HG03439 (cell line): ENCODE data around the gene IDE.
"Not testable (repeated sequence)": the region's sequence is repeated elsewhere in the genome, so short reads cannot be mapped to it uniquely, and the experiment has no call there.

Experiments
- ATAC-seq: cut with Tn5 transposase; IDR thresholded peaks from one replicate; pipeline ENCODE4 v1.9.1; 2021; ENCODE audit warnings: mild to moderate bottlenecking, moderate library complexity; ENCODE audit not compliant: unreplicated experiment

The IDE gene

DNA sequence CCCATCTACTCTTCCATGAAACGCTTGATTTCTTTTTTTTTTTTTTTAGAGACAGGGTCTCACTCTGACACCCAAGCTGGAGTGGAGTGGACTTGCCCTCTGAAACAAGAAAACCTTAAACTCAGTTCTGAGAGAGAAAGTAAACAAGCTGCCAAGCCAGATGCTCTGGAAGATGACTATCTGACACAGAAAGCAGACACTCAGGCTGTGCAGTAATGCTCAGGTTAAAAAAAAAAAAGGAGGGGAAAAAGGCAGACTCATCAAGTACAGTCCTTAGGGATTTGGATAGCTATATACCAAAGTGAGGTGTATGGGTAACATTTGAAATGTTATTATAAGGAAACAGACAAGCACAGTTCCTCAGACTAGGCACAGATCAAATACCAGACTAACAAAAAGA, 80.5 kb downstream of the IDE start:
- no peak for ATAC-seq

DNA sequence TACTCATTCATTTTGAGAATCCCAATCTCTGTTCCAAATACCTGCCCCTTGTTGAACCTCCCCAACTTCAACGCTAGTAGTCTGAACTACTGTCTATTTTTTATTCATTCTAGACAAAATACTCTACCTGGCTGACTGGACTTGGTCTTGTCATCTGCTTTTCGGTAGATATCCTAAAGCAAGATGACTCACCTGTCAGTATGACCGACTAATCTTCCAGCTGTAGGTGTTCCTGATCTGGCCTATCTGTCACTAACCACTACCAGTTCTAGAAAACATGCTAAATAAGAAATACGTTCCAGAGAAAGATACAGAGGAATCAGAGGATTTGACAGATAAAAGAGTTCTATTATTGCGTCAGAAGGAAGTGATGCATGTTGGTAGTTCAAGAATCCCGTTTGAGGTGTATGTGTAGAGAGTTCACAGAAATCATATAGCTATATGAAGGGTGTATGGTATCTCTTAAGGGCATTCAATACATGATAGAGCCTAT, 81.1 kb downstream of the IDE start:
- no peak for ATAC-seq

DNA sequence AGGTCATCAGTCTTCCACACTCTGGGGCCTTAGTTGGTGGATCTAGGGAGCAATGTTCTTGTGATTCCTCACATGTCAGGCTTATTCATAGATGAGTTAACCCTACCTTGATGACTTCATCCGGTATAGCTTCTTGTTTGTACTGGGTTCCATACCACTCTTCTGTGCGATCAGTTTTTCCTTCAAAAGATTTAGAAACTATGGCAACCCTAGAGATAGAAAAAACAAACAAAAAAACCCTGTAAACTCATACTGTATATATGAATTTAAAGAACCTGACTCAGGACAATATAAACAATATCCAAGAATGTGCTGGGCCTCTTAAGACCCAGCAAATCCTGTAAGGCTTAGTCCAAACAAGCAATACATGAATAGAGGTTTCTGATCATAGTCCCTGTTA, 83.5 kb downstream of the IDE start:
- ATAC-seq, result no peak

- no peak for ATAC-seq
Observed at GRCh38 chr10:92486637-92487036, 87.3 kb downstream of the IDE start.

- ATAC-seq, result no peak
Observed at GRCh38 chr10:92483539-92483938, 90.4 kb downstream of the IDE start.

GRCh38 chr10:92480413-92480812, 93.5 kb downstream of the IDE start:
- ATAC-seq, result no peak

DNA sequence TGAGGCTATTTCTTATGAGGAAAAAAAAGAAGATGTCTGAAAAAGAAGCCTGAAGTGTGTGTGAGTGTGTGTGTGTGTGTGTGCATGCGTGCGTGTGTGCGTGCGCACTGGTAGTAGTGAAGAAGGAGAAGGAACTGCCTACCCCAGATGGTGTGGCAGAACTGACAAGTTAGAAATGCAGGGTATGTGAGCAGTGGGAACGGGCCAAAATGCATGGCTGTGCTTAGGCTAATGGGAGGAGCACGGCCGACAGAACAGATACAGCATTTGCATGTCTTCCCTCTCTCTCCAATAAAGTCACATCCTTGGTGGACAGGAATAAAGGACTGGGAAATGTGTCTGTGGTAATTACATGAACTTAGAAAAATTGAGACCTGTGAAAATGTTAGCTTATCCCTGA, 94.3 kb downstream of the IDE start:
- no peak for ATAC-seq

DNA sequence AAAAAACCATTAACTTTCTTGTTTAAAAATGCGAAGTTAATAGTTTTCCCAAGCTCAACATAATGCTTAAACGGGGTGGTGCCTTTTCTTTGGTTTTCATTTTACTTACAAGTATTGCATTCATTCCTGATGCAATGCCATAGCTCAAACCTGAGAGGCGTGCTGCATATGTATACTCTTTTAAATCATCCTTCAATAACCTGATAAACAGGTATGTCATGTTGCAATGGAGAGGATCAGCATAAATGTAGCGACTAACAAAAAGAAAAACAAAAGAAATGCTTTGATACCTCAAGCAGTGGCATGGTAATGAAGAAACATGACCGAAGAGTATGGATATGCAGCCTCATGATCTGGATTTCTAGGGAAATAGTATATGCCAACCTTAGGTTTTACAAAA, 95.4 kb downstream of the IDE start:
- ATAC-seq, result no peak

DNA sequence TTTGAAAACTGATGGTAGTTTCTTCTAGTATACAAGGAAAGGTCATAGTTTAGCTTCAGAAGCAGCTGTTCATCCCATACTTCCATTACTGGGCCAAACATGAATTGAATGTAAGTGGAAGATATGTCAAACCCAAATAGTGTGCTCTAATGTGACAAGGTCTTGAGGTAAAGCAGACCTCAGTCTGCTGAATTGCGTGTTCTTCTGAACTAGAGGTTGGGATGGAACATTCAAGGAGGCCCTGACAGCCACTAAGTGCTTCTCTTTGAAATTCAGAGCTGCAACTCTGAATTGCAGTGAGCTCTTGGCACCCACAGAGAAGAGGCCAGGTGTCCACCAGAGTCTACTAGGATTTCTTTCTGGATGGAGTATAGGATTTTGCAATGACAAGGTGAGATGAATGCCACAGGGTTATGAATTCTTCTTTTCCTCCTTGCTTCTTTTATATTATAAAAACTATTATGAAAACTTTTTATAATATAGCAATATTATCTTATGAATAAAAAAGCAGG, 98.5 kb downstream of the IDE start:
- no peak for ATAC-seq

GRCh38 chr10:92470026-92470425, 103.9 kb downstream of the IDE start:
- ATAC-seq, result no peak

DNA sequence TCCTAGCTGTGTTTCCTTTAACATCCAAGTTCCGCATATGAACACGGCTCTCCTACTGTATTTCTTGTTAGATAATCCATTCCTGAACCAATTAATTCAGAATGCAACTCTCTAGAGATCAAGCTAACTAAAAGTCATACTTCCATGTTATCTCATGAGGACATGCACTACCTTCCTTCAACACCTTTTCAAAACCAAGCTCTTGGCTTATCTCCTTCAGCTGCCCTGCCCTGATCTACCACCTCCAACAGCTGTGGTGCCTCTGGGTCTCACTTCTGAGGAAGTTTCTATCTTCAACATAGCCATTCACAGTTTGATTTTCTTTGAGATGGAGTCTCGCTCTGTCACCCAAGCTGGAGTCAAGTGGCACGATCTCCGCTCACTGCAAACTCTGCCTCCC, 109.5 kb downstream of the IDE start:
- no peak for ATAC-seq

DNA sequence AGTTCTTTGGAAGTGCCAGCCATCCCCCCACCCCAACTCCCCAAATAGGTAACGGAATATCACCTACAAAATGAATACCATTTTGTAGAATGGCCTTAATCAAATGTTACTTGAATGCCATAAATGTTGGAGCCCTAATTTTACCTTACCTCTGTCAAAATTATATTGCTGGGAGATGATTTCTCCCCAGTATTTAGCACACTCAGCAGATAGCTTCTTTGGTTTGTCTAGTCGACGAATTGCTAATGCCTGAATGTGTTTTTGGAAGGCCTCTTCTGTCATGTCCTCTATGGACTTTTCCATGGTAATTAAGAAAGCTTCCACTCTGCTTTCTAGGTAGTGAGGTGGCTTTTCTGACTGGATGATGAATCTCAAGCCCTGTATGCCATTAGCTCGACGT, 110.3 kb downstream of the IDE start:
- ATAC-seq, result no peak

GRCh38 chr10:92454955-92455354, 118.9 kb downstream of the IDE start:
- ATAC-seq, result not testable (repeated sequence)

- no peak for ATAC-seq
Observed at GRCh38 chr10:92452313-92452712, 121.6 kb downstream of the IDE start.

GRCh38 chr10:92451431-92451830, 122.5 kb downstream of the IDE start:
- no peak for ATAC-seq

DNA sequence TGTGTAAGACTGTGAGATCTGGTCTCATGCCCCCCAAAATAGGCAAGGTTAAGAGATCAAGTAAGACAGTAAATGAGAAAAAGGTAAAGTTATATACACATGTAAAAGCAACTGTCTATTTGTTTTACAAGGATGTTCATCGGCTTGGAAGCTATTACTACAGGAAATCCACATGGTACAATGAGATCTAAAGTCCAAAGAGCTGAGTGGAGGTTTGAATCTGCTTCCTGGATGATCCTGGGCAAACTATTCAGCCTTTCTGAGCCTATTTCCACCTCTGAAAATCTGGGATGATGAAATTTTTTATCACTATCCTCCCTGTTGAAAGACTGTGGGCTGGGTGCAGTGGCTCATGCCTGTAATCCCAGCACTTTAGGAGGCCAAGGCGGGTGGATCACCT, 123.0 kb downstream of the IDE start:
- no peak for ATAC-seq

DNA sequence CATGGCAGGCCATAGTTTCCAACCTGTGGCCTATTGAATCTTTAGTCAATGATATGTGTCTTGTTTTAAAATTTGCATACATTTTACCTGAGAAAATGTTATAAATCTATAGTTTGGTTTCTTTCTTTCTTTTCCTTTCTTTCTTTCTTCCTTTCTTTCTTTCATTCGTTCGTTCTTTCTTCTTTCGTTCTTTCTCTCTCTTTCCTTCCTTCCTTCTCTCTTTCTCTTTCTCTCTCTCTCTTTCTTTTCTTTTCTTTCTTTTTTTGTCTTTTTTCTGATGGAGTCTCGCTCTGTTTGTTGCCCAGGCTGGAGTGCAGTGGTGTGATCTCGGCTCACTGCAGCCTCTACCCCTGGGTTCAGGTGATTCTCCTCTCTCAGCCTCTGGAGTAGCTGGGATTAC, 133.3 kb downstream of the IDE start:
- ATAC-seq, result no peak

DNA sequence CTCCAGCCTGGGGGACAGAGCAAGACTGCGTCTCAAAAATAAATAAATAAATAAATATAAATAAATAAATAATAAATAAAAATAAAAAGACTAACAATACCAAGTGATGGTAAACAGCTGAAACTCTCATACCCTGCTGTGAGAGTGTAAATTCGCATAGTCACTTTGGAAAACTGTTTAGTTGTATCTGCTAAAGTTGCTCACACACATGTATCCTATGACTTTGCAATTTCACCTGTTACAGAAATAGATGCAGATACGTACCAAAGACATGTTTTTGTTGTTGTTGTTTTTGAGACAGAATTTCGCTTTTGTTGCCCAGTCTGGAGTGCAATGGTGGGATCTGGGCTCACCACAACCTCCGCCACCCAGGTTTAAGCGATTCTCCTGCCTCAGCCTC, 135.7 kb downstream of the IDE start:
- ATAC-seq, result no peak

- ATAC-seq, result no peak
Observed at GRCh38 chr10:92436611-92437010, 137.3 kb downstream of the IDE start.

GRCh38 chr10:92436065-92436464, 137.8 kb downstream of the IDE start:
- not testable (repeated sequence) for ATAC-seq

GRCh38 chr10:92434385-92434784, 139.5 kb downstream of the IDE start:
- no peak for ATAC-seq

DNA sequence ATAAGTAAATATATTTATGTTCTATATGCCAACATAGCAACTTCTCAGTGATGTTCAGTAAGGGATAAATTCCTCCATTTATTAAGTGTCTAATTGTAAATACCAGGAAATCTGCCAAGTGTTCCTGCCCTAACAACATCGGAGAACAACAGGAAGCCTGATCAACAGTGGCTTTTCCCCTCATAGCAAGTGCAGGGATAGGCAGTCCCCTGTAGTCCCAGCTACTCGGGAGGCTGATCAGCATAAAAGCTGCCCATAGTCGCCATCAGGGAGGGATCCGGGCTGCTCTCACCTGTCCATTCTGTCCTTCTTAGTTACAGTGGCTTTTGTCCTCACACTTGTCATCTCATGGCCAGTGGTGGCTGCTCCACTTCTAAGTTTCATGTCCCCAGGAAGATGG, 141.3 kb downstream of the IDE start:
- no peak for ATAC-seq

DNA sequence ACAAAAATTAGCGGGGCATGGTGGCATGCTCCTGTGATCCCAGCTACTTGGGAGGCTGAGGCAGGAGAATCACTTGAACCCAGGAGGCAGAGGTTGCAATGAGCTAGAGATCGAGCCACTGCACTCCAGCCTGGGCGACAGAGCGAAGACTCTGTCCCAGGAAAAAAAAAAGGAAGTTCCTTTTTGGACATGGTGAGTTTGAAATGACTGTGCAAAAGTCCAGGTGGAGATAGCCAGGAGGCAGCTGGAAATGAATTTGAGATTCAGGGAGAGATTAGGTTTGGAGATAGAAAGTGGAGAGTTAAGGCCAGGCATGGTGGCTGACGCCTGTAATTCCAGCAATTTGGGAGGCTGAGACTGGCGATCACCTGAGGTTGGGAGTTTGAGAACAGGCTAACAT, 143.8 kb downstream of the IDE start:
- ATAC-seq, result no peak

DNA sequence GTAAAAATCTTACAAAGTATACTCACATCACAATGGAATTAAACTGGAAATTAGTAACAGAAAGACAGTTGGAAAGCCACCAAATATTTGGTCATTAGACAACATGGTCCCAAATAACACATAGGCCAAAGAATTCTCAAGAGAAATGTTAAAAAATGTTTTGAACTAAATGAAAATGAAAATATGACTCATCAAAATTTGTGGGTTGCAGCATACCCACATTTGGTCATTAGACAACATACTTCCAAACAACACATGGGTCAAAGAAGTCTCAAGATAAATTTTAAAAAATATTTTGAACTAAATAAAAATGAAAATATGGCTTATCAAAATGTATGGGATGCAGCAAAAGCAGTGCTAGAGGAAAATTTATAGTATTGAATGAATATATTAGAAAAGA, 152.3 kb downstream of the IDE start:
- ATAC-seq, result no peak
